Muscle layer of duodenum (tissue), 2 donors: ENCODE data around the gene PEX16.

Experiments used
- H3K27ac ChIP-seq: one replicate; pipeline ENCODE4 v1.7.0; 2013; ENCODE audit warnings: mild to moderate bottlenecking, low read length
- H3K27me3 ChIP-seq: one replicate; pipeline ENCODE4 v1.7.0; 2013; ENCODE audit warnings: low read depth, mild to moderate bottlenecking, control low read depth, low read length
- H3K36me3 ChIP-seq, 2 donors: one replicate each; pipeline ENCODE4 v1.7.0; 2013; ENCODE audit warnings: low read length in 2 of 2, control low read depth in 1 of 2, mild to moderate bottlenecking in 1 of 2; ENCODE audit not compliant: insufficient read depth in 2 of 2, control insufficient read depth in 1 of 2
- H3K4me1 ChIP-seq, 2 donors: one replicate each; pipeline ENCODE4 v1.7.0; 2013; ENCODE audit warnings: low read length in 2 of 2, mild to moderate bottlenecking in 2 of 2, control low read depth in 1 of 2, moderate library complexity in 1 of 2; ENCODE audit not compliant: insufficient read depth in 2 of 2, control insufficient read depth in 1 of 2
- H3K4me3 ChIP-seq, 2 donors: one replicate each; pipeline ENCODE4 v1.7.0; 2013; ENCODE audit warnings: low read length in 2 of 2, low read depth in 1 of 2, mild to moderate bottlenecking in 1 of 2
- H3K9me3 ChIP-seq, 2 donors: one replicate each; pipeline ENCODE4 v1.7.0; 2013; ENCODE audit warnings: low read length in 2 of 2, control low read depth in 1 of 2, mild to moderate bottlenecking in 1 of 2; ENCODE audit not compliant: control insufficient read depth in 1 of 2
- donor health status: healthy.

The PEX16 gene

DNA sequence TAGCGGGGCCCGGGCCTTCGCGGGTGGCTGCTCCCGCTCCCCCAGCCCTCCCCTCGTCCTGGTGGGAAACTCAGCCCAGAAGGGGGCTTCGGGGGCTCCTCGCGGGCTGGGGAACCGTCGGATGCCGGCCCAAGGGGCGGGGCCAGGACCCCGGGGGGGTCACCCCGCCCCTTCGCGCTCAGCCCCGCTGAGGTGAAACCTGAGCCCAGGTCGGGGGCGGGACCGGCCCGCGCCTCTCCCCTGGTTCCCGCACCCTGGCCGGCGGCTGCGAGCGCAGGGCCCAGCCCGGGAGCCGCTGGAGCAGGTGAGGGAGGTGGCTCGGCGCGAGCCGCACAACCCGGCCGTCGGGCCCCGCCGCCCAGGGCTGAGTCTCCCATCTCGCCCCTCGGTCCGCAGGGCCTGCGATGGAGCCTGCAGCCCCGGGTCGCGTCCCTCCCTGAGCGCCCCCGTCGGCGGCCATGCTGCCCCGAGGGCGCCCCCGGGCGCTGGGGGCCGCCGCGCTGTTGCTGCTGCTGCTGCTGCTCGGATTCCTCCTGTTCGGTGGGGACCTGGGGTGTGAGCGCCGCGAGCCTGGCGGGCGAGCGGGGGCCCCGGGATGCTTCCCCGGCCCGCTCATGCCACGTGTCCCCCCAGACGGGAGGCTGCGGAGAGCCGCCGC is 4.9 kb upstream of the PEX16 start, which contains the start of gene LARGE2:
LARGE2 (plus strand) TSS at position 232 of the 658 bp plus-strand sequence; CDS start at position 459, 227 bp downstream.
- peaks cover 12% of the 10 kb centered on the region for H3K27me3 ChIP-seq
- no peaks in the 10 kb centered on the region for H3K36me3 ChIP-seq
- peak within 1 kb of the TSS in 1 of 2 donors; percentile 48 for H3K4me3 ChIP-seq
- H3K9me3 ChIP-seq, result no peaks in the 10 kb centered on the region
- no peak within 1 kb of the TSS for H3K27ac ChIP-seq
- peaks cover 0 to 16% of the 10 kb centered on the region in 2 donors for H3K4me1 ChIP-seq

DNA sequence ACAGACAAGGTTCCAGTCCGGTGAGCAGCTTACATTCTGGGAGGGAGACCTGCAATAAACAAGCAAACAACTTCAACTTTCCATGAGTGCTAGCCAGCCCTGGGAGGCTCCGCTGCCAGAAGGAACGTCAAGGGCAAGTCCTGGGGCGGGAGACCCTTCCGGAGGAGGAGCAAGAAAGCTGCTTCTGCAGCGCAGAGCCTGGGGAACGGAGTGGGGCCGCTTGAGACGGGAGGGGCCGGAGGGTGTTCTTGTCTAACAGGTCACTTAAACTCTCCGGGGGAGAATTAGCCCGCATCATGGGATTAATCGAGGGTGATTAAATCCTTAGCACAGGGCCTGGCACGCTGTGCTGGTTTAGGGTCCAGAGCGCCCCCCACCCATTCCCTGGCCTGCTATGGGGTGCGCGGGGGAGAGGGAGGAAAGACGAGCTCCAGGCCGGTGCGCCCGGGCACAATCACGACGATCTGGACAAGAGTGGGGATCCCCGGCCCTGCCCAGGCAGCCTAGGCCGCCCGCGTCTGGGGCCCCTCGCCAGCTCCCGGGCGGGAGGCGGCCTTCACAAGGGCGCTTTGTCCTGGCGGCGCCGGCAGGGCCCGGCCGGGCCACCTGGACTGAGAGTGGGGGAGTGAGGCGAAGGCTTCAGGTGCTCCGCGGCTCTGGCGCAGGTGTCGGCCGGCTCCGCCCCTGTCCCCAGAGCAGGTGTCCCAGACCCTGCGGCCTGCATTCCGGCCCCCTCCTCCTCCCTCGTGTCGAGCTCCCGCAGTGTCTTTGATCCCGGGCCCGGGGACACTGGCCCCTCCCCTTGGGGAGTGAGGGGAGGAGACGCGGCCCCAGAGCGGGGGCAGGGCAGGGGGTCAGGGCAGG is 4.1 kb upstream of the PEX16 start:
- Histone ChIP-seq H3K9me3 (no peaks in the 10 kb centered on the region), H3K27ac (no peak overlapping the region), H3K4me1 (peaks cover 3 to 21% of the 10 kb centered on the region in 2 donors), H3K36me3 (no peaks in the 10 kb centered on the region), H3K4me3 (peak overlapping the region in 1 of 2 donors; percentile 48), H3K27me3 (peaks cover 12% of the 10 kb centered on the region)

DNA sequence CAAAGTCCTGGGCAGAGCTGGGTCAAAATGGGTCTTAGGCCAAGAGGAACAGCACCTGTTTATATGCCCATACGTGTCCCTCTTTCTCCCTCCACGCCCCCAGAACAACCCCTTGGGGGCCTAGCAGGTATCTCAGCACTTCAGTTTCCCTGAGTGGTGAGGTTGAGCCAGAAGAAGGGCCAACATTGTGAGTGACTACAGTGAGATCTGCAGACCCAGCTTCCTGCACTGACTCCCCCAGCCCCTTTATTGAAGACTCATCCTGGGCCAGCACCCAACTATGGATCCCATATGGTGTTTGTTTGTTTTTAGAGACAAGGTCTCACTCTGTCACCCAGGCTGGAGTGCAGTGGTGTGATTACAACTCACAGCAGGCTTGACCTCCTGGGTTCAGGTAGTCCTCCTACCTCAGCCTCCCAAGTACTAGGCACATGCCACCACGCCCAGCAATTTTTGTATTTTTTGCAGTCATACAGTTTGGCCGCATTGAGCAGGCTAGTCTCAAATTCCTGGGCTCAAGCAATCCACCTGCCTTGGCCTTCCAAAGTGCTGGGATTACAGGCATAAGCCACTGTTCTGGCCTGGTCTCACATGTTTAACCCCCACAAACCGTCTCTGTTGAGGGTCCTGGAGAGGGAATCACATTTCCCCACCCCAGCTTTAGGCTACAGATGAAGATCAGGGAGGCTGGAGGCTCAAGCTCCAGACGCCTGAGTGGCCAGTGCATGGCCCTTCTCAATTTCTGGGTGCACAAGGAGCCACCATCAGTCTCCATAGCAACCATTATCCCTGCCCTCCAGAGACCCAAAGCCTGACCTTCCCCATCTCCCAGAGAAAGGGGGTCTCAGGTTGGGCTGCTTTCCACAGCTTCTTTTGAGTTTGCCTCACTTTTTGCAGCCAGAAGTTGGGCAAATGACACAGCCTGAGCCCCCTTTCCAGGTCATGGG is 3.1 kb upstream of the PEX16 start:
- Histone ChIP-seq H3K27ac (no peak overlapping the region), H3K36me3 (no peaks in the 10 kb centered on the region), H3K27me3 (peaks cover 12% of the 10 kb centered on the region), H3K4me1 (peaks cover 3 to 28% of the 10 kb centered on the region in 2 donors), H3K4me3 (no peak overlapping the region), H3K9me3 (no peaks in the 10 kb centered on the region)

DNA sequence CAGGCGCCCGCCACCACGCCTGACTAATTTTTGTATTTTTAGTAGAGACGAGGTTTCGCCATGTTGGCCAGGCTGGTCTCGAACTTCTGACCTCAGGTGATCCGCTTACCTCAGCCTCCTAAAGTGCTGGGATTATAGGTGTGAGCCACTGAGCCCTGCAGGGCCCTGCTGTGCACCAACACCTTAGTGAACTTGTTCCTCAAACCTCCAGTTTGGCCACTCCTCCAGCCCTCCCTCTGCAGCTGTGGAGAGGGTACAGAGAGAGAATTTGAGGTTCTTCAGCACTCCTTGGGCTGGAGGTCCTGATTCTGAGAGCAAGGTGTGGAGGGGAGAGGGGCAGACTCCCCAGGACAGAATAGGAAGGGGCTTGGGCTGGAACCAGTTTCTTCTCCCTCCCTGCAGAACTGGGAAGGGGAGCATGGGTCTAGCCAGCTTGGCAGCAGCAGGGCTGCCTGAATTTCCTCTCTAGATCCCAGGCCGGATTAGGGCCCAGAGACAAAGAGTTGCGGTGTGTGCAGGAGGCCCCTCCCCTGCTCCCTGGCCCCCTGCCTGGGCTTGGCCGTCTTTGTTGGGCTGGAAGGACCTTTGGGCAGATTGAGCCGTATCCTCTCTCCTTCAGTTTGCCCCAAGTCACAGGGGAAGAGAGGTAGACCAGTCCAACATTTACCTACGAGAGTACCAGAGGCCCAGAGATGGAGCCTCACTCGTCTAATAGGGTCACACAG is 2.3 kb upstream of the PEX16 start:
- Histone ChIP-seq H3K9me3 (no peaks in the 10 kb centered on the region), H3K27me3 (peaks cover 12% of the 10 kb centered on the region), H3K27ac (no peak overlapping the region), H3K4me3 (no peak overlapping the region), H3K36me3 (peaks cover 6% of the 10 kb centered on the region in 2 donors), H3K4me1 (peaks cover 3 to 28% of the 10 kb centered on the region in 2 donors)

DNA sequence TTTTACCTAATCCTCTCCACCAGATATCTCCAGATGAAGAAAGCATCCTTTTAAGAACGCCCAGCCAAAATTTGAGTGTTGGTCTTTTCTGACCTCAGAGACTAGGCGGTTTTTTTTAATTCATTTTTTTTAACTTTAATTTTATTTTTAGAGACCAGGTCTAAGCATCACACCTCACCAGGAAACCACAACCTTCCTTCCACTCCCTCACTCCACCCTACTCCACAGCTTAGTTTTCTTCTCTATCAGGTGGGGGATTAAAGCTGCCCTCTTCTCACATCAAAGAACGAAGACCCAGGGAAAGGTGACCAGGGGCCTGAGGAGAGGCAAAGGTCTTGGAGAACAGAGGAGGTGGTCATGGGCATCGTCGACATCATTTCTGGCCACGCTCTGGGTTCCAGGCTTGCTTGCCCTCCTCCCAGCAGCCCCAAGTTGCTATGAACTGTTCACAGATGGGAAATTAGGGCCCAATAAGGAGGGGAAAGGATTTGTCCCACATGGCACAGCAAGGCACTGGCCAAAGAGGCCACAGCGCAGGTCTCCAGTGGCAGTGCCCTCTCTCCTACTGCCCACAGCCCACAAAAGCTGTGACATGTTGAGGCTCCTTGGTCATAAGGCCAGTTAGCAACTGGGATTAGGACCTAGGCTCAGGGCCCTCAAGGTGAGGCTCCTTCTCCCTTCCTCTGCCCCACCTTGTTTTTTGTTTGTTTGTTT is 1.4 kb upstream of the PEX16 start:
- Histone ChIP-seq H3K36me3 (peaks cover 14% of the 10 kb centered on the region in 2 donors), H3K4me1 (peaks cover 3 to 28% of the 10 kb centered on the region in 2 donors), H3K27me3 (peaks cover 12% of the 10 kb centered on the region), H3K9me3 (no peaks in the 10 kb centered on the region), H3K4me3 (peak overlapping the region; percentile 90 to 96), H3K27ac (peak overlapping the region; percentile 84)

DNA sequence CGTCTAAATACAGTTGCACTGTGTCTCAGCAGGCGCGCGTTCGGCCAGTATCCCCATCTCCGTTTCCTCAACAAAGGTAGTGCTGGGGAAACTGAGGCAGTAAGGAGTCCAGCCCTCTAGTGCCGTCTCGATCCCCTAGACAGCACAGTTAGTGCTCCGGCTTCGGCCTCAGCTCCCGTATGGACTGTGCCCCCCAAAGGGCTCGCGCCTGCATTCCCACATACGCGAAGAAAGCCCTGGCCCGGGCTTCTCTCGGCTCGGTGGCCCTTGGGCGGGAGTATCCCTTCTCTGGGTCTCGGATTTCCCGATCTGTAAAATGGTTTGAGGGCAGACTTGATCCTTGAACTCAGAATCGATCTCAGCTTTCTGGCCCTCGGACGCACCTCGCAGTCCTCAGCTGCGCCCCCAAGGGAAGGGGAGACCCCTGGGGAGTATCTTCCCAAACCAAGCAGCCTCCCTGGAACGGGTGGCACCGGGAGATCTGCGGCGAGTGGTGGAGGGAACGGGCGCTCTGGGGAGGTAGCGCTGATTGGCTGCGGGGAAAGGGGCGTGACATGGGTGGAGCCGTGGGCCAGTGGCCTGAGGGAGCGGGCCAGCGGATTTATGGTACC is 759 bp upstream of the PEX16 start:
- peak overlapping the region; percentile 84 for H3K27ac ChIP-seq
- peaks cover 12% of the 10 kb centered on the region for H3K27me3 ChIP-seq
- peaks cover 3 to 28% of the 10 kb centered on the region in 2 donors for H3K4me1 ChIP-seq
- H3K9me3 ChIP-seq, result no peaks in the 10 kb centered on the region
- H3K36me3 ChIP-seq, result peaks cover 20 to 21% of the 10 kb centered on the region in 2 donors
- peak overlapping the region; percentile 90 to 96 for H3K4me3 ChIP-seq

DNA sequence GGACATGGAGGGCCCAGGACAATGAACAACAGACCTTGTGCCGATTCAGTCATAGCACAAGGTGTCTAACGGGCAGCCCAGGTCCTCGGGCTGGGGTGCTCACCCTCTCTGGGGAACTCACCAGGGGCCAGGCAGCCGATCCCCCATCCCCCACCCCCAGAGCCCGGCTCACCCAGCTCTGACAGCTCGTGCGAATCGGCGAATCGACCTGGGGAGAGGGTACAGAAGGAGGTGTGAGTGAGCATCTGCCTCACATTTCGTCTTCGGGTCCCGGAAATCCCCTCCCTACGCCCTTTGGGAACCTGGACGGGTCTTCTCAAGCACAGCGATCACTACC is 423 bp downstream of the PEX16 start:
- Histone ChIP-seq H3K36me3 (peaks cover 24 to 27% of the 10 kb centered on the region in 2 donors), H3K27ac (peak overlapping the region; percentile 84), H3K4me3 (peak overlapping the region; percentile 90 to 96), H3K4me1 (peaks cover 3 to 17% of the 10 kb centered on the region in 2 donors), H3K9me3 (no peaks in the 10 kb centered on the region), H3K27me3 (peaks cover 5% of the 10 kb centered on the region)

DNA sequence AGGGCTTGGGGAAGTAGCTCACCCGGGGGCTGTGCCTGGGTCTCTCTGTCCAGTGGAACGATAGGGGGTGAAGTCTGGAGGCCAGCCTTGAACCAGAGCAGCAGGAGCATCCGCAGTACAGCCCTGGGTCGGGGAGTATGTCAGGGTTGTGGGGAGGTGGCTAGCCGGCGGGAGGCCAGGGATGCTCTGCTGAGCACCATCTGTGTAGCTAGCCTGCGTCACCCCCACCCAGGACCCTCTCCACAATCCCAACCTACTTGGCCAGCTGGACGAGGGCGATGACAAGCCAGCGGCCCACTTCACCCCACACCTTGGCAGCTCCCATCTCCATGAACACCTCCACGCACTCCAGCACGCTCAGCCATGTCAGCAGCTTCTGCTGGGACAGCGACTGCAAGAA is 2.2 kb downstream of the PEX16 start:
- Histone ChIP-seq H3K27me3 (no peaks in the 10 kb centered on the region), H3K27ac (no peak overlapping the region), H3K9me3 (no peaks in the 10 kb centered on the region), H3K4me1 (peaks cover 3 to 12% of the 10 kb centered on the region in 2 donors), H3K4me3 (no peak overlapping the region), H3K36me3 (peaks cover 24 to 44% of the 10 kb centered on the region in 2 donors)

DNA sequence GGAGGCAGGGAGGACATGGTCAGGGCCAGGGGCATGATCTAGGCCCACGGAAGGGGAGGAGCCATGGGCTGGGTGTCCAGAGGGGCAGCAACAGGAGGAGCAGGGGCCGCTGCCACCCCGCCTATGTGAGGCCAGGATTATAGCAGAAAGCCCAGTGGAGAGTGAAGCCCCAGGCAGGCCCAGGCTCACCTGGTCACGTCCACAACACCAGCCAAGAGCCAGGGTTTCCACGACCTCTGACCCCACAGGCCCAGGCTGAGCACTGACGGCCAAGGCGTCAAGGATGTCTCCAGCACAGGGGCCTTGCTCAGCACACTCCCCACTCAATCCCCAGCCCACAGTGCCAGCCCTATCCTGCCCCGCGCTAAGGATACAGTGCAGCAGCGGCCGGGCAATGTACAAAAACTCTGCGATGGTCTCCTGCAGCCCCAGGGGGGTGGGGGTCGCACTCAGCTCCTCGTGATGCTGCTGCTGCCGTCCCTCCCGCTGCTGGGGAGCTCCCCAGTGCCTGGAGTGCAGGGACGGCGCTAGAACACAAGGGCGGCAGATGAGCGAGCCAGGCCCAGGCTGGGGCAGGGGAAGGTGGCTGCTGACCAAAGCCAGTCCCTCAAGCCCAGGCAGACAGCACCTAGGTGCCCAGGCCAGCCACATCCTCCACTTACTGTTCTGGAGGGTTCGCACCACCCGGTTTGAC is 3.6 kb downstream of the PEX16 start:
- Histone ChIP-seq H3K27ac (no peak overlapping the region), H3K27me3 (no peaks in the 10 kb centered on the region), H3K4me1 (peaks cover 3 to 12% of the 10 kb centered on the region in 2 donors), H3K9me3 (no peaks in the 10 kb centered on the region), H3K36me3 (peaks cover 24 to 58% of the 10 kb centered on the region in 2 donors), H3K4me3 (no peak overlapping the region)
